Stimulated activated CD4-positive, alpha-beta T cell treated with anti-CD3 and anti-CD28 coated beads, Interleukin-4, amount 100 ng/mL, for 48 hours (primary cell): ENCODE data around the gene TMEM86A.

ENCODE experiments used
- DNase-seq, 2 donors: peaks; one replicate each; pipeline ENCODE4 v3.0.0-alpha.2; 2020; ENCODE audit warnings: low read depth in 2 of 2

TMEM86A gene

GRCh38 chr11:18700375-18700774, 1.8 kb downstream of the TMEM86A start:
- no peak for DNase-seq

GRCh38 chr11:18700872-18701271, 2.3 kb downstream of the TMEM86A start:
- DNase-seq: no peak

DNA sequence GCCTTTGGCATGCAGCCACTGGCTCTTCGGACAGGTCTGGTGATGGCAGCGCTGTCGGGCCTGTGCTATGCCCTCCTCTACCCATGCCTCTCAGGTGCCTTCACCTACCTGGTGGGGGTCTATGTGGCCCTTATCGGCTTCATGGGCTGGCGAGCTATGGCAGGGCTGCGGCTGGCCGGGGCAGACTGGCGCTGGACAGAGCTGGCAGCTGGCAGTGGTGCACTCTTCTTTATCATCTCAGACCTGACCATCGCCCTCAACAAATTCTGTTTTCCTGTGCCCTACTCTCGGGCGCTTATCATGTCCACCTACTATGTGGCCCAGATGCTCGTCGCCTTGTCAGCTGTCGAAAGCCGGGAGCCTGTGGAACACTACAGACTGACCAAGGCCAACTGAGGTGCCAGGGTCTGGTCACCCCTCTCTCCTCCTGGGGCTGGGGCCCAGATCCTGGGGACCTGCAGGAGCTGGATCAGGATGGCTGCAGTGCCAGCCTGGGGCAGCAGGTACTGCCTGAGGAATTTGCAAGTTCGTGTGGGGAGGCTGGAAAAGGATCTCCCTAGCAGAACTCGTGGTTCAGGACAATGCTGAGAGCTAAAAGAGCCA, 3.1 kb downstream of the TMEM86A start:
- no peak for DNase-seq

GRCh38 chr11:18703001-18703763, 4.6 kb downstream of the TMEM86A start:
- no peak for DNase-seq

DNA sequence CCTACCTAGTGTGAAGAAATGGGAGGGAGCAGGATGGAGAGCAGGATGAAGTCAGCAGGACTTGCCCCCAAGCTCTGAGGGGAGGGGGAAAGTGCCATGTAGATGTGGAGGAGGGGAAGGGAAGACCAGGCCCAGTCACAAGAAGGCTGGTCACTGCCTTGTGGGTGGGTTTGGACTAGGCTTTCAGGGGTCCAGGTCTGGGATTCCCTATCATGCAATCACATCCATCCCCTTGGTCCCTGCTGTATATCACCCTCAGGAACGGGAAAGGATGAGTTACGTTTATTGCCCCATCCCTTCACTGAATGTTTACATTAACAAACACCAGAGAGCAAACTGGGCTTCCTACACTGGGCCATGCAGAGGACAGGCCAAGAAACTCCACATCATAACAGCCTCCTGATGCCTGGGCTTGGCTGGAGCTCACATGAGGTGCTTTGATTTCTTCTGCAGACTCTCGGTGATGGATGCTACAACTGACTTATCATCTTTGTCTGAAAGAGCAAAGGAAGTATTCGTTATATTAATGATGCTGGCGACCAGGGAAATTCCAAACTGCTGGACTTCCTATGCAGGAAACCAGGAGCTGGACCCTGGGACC, 5.6 kb downstream of the TMEM86A start:
- DNase-seq: no peak

DNA sequence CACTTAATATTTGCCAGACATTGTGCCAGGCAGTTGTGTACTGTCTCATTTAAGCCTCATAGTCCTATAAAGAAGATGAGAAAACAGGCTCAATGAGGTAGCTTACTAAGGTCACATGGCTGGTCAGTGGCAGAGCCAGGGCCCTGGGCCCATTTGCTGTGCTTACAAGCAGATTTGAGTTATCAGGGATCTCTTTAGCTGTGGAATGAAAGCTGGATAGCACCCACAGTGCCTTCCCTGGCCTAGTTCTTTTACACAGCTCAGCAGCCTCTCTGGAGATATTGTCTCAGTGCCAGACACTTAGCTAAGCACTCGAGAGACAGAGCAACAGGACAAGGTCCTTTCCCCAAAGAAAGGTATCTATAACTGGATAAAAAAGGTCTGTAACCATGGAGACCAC, 6.1 kb downstream of the TMEM86A start:
- no peak for DNase-seq

DNA sequence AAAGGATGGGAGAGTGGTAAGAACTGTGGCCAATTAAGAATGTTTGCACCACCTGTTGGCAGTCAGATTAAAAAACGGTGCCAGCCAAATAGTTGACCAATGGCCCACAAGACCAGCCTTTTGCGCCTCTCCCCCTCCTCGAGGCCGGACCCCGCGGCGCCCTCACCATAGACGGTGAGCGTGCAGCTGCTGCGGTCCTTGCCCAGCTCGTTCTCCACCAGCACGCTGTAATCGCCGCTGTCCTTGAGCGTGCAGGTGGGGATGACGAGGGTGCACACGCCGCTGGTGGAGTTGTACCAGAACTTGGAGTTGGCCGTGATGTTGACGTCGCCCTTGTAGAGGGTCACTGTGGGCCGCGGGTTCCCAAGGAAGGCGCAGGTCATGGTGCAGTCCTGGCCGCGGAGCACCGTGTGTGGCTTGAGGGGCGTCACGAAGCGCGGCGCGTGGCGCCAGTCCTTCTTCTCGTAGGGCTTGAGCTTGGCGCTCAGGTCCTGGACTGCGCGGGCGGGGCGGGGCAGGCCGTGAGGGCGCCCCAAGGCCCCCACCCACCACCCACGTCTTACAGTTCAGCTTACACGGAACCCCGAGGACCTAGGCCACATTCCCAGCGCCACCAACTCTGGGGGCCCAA, 7.2 kb downstream of the TMEM86A start:
- DNase-seq: no peak

- peak in 1 of 2 donors; percentile 11 for DNase-seq
These were observed 8.0 kb downstream of the TMEM86A start for GRCh38 chr11:18706330-18707243.

- no peak for DNase-seq
These were observed 9.3 kb downstream of the TMEM86A start for GRCh38 chr11:18707811-18708340.

DNA sequence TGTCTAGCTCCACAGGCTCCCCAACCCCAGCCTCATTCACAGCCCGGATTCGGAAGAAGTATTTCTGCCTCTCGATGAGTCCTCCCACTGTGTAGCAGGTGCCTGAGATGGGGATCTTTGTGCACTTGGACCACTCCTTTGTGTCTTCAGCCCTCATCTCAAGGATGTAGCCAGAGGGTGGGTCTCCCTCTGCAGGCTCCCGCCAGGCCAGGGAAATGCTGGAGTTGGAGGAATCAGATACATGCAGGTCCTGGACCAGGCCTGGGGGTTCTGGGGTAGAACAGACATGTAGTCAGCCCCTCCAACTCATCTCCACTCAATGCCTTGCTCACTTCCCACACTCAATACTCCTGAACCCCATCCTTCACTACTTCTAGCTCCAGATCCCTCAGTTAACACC, 10.8 kb downstream of the TMEM86A start:
- no peak for DNase-seq

DNA sequence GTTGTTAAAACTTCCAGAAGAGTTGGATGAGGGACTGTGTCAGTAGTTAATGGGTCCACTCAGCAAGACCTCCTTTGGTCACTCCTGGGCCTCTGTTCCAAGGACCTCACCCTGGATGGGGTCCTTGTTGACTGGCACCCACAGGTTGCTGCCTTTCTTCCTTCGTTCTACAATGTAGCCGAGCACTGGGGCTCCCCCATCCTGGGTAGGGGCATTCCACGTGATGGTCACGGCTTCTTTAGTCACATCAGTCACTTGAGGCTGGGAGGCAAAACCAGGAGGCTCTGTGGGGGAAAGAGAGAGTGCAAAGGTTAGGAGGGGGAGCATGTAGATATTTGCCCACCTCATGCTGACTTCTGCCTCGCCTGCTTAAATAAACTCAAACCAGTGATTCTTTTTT, 12.0 kb downstream of the TMEM86A start:
- no peak for DNase-seq

GRCh38 chr11:18713646-18714442, 15.3 kb downstream of the TMEM86A start:
- no peak for DNase-seq

DNA sequence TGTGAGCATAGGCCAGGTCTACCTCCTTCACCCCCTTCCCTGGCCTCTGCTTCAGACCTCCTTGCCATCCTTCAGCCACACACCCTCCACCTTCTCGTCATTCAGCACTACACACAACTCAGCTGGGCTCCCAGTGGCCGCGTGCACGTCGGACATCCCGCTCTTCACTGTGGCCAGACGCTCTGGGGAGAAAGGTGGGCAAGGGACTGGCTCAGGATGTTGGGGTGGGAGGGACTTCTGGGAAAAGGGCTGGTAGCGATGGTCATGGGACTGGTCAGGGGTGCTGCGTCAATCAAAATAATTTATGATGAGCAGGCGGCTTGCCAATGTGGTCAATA, 15.8 kb downstream of the TMEM86A start:
- DNase-seq: no peak

DNA sequence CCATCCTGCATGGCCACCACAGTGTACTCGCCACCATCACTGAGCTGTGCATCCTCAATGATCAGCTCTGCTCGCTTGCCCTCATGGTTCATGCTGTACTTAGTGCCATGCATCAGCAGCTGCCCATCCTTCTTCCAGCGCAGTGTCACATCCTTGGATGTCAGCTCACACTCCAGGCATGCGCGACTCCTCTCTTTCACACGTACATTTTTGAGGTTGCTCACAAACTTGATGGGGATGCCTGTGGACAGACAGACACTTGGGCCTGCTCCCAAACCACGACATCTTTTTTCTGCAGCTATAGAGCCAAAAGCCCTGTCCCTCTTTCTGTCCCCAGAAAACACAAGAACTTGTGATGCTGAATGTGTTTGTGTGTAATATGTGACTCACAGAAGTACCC, 16.9 kb downstream of the TMEM86A start:
- no peak for DNase-seq

- no peak for DNase-seq
These were observed 21.7 kb downstream of the TMEM86A start for GRCh38 chr11:18720091-18720807.

DNA sequence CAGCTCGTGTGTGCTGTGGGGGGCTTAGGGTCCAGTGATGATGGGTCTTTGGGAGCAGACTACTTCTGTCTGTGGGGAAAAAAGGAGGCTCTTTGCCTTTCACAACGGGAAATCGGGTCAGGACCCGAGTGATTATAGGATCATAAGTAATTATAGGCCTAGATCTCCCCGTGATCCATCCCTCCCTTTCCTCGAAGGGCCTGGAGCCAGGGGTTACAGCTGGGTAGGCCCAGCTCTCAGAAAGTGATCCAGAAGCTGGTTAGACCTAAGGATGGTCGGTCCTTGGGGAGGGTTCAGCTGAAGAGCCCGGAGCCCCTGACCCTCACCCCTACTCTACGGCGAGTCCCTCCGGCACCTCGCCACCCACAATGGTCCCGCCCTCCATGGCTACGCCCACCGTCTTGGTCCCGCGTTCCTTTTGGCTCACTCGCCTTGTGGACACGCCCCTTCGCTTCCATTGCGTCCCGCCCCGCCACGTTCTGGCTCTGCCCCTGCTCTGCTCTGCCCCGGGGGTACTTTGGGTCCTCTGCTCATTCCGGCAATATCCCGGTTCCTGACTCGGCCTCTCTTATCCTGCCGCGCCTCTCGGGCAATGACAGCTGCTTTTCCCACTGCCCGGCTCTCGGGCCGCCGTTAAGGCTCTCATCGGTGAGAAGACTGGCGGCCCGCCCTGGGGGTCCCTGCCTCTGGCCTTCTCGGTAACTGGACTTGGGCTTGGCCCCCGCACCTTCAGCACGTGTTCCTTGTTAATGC, 22.4 kb downstream of the TMEM86A start:
- DNase-seq: peak; percentile 70 to 79

GRCh38 chr11:18721561-18722292, 23.1 kb downstream of the TMEM86A start:
- peak; percentile 37 to 40 for DNase-seq

DNA sequence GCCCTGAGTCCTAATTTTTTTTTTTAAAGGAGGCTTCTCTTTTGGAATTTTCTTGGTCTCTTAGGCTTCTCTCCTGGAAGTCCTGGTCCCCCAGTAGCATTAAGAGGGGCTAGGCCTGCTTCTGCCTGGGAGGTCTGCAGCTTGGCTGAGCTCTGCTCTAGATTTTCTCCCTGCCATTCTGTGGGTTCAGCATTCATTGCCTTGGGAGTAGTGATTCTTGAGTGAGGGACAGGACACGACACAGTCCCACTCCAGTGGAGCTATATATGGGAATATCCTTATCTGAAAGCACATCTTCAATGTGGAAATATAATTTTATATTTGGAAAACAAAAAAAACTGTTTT, 23.7 kb downstream of the TMEM86A start:
- no peak for DNase-seq

DNA sequence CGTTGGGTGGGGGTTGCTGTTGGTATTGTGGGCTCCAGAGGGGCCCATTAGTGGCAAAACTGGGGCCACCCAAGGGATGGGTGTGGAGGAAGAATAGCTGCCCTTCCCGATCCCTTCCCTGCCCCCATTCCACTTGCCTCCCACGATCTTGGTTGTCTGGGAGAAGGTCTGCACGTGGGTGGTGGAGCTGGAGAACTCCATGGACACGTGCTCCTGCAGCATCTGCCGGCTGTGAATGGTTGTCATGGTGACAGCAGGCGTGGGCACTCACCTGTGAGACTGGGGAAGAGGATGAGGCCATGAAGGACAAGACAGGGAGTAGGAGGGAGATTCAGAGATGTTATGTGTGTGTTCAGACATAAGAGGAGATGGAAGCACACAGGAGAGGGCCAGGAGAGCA, 25.4 kb downstream of the TMEM86A start:
- no peak for DNase-seq
